ENCODE measurements around the gene ALDH1L2. TPM values are rescaled to one million over a fixed set of nuclear protein-coding genes. Genes with fewer than 3 reads are reported as not detected.

ALDH1L2 gene
- total RNA-seq, 2 donors from 2014 or later = 0.22 to 0.27 TPM

DNA sequence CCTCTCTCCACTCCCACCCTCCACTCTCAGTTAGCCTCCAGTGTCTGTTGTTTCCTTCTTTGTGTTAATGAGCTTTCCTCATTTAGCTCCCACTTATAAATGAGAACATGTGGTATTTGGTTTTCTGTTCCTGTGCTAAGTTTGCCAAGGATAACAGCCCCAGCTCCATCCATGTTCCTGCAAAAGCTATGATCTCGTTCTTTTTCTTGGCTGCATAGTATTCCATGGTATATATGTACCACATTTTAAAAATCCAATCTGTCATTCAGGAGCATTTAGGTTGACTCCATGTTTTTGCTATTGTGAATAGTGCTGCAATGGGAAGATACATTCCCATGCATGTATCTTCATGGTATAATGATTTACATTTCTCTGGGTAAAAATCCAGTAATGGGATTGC, 20.5 kb upstream of the ALDH1L2 start:
- Mint-ChIP-seq H3K27me3 (ENCODE audit: insufficient read depth) (peaks cover 35% of the 10 kb centered on the region), H3K4me1 (peaks cover 14% of the 10 kb centered on the region), H3K4me3 (no peak overlapping the region), H3K36me3 (ENCODE audit: low read depth) (no peaks in the 10 kb centered on the region), H3K9me3 (no peaks in the 10 kb centered on the region), H3K27ac (no peak overlapping the region)
- TF ChIP-seq, protein P1, sequence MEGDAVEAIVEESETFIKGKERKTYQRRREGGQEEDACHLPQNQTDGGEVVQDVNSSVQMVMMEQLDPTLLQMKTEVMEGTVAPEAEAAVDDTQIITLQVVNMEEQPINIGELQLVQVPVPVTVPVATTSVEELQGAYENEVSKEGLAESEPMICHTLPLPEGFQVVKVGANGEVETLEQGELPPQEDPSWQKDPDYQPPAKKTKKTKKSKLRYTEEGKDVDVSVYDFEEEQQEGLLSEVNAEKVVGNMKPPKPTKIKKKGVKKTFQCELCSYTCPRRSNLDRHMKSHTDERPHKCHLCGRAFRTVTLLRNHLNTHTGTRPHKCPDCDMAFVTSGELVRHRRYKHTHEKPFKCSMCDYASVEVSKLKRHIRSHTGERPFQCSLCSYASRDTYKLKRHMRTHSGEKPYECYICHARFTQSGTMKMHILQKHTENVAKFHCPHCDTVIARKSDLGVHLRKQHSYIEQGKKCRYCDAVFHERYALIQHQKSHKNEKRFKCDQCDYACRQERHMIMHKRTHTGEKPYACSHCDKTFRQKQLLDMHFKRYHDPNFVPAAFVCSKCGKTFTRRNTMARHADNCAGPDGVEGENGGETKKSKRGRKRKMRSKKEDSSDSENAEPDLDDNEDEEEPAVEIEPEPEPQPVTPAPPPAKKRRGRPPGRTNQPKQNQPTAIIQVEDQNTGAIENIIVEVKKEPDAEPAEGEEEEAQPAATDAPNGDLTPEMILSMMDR (conservative IDR thresholded peaks at IDR 0.05) = no peak
- WGBS, 2 experiments (ENCODE audit: insufficient coverage in 1 of 2, insufficient read length in 1 of 2) = 79% methylated on average over 1 of the region's 1 CpG; no CpG with 5 or more reads in 1 of the 2 experiments
- Histone ChIP-seq H3K4me3 (ENCODE audit: low read length) (no peak overlapping the region), H3K9me3 (ENCODE audit: control insufficient read depth, low read length) (peaks cover 6% of the 10 kb centered on the region), H3K27me3 (ENCODE audit: control insufficient read depth, insufficient read depth, low read length, poor library complexity, severe bottlenecking) (peaks cover 68% of the 10 kb centered on the region), H3K9ac (ENCODE audit: extremely low read depth, low read length, poor library complexity, severe bottlenecking) (no peak overlapping the region), H3K27ac (ENCODE audit: low read depth, low read length) (no peak overlapping the region), H3K36me3 (ENCODE audit: control insufficient read depth, insufficient read depth, low read length) (no peaks in the 10 kb centered on the region), H3K4me1 (ENCODE audit: control insufficient read depth, insufficient read depth, low read length) (peaks cover 2% of the 10 kb centered on the region)
- no peak for DNase-seq

DNA sequence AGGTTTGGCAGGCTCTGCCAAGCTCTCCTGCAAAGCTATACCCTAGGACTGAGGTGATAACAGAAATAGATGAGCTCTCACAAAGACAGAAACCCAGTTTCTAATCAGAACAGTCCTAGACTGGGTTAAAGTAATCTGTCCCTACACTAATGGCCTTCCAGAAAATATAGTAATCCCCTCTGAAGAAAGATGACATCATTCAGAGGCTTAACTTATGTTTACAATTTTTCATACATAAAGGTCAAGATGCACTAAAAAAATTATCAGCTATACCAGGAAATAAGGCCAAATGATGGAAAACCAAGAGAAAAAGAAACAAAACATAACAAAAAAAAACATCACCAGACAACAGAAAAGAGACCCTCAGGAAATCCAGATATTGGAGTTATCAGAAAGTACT, 18.4 kb upstream of the ALDH1L2 start:
- H3K27me3 Mint-ChIP-seq (ENCODE audit: insufficient read depth) = peaks cover 44% of the 10 kb centered on the region

DNA sequence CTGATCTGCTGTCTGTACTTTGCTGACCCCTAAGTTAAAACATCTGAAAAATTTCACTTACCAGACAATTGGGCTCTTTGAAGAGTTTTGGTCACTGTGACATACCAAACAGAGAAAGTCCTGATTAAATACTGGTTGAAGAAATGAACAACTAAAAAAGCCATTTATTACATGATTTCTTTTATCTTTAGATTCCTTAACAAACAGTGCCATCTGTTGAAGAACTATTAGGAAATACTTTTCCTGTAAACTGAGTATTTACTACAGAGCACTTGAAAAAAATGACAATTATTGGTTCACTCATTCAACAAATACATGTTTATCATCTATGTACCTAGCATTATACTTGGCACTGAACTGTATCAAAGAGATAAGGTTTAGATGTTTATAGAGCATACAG, 16.7 kb upstream of the ALDH1L2 start:
- Mint-ChIP-seq H3K27me3 (ENCODE audit: insufficient read depth) (peaks cover 35% of the 10 kb centered on the region), H3K27ac (no peak overlapping the region), H3K36me3 (ENCODE audit: low read depth) (no peaks in the 10 kb centered on the region), H3K9me3 (peaks cover 15% of the 10 kb centered on the region), H3K4me1 (no peaks in the 10 kb centered on the region), H3K4me3 (no peak overlapping the region)
- no peaks in the 10 kb centered on the region for H3K4me1 ChIP-seq (ENCODE audit: control insufficient read depth, insufficient read depth, low read length)
- no peak overlapping the region for H3K4me3 ChIP-seq (ENCODE audit: low read length)
- H3K27ac ChIP-seq (ENCODE audit: low read depth, low read length) = no peak overlapping the region
- DNase-seq = no peak
- H3K9me3 ChIP-seq (ENCODE audit: control insufficient read depth, low read length) = peaks cover 15% of the 10 kb centered on the region
- no peak overlapping the region for H3K9ac ChIP-seq (ENCODE audit: extremely low read depth, low read length, poor library complexity, severe bottlenecking)
- H3K36me3 ChIP-seq (ENCODE audit: control insufficient read depth, insufficient read depth, low read length) = no peaks in the 10 kb centered on the region
- TF ChIP-seq, protein P1 (conservative IDR thresholded peaks at IDR 0.05) = no peak
- H3K27me3 ChIP-seq (ENCODE audit: control insufficient read depth, insufficient read depth, low read length, poor library complexity, severe bottlenecking) = peaks cover 73% of the 10 kb centered on the region

More for the DNA sequence above, 18.4 kb upstream of the ALDH1L2 start:
- H3K9ac ChIP-seq (ENCODE audit: extremely low read depth, low read length, poor library complexity, severe bottlenecking) = no peak overlapping the region
- H3K4me3 ChIP-seq (ENCODE audit: low read length) = no peak overlapping the region
- no peak overlapping the region for H3K27ac ChIP-seq (ENCODE audit: low read depth, low read length)
- Mint-ChIP-seq H3K9me3 (peaks cover 3% of the 10 kb centered on the region), H3K4me1 (peaks cover 2% of the 10 kb centered on the region), H3K27ac (no peak overlapping the region), H3K36me3 (ENCODE audit: low read depth) (no peaks in the 10 kb centered on the region), H3K4me3 (no peak overlapping the region)
- DNase-seq = no peak
- H3K36me3 ChIP-seq (ENCODE audit: control insufficient read depth, insufficient read depth, low read length) = no peaks in the 10 kb centered on the region
- H3K9me3 ChIP-seq (ENCODE audit: control insufficient read depth, low read length) = peaks cover 6% of the 10 kb centered on the region
- no peaks in the 10 kb centered on the region for H3K4me1 ChIP-seq (ENCODE audit: control insufficient read depth, insufficient read depth, low read length)
- TF ChIP-seq, protein P1 (conservative IDR thresholded peaks at IDR 0.05) = no peak
- peaks cover 83% of the 10 kb centered on the region for H3K27me3 ChIP-seq (ENCODE audit: control insufficient read depth, insufficient read depth, low read length, poor library complexity, severe bottlenecking)
